ENCODE data around the gene CISD3. TPM values are rescaled to one million over a fixed set of nuclear protein-coding genes. Genes with fewer than 3 reads are reported as not detected.

CISD3 gene
- total and polyA plus RNA-seq, 10 of the 15 experiments (the other 5 are each of a cell fraction or from before 2014, with no cell fraction given) = 2.6 to 38.1 (median 8.1) TPM

- no peak for TF ChIP-seq KAT2A (conservative IDR thresholded peaks at IDR 0.05; ENCODE audit: control insufficient read depth, low read depth, low read length)
- peak; percentile 46 for TF ChIP-seq CUX1 (IDR thresholded peaks at IDR 0.05; ENCODE audit: insufficient replicate concordance, low read depth, low read length)
- TF ChIP-seq USF1 (IDR thresholded peaks at IDR 0.05; ENCODE audit: borderline replicate concordance, extremely low read length, insufficient read depth, low read depth, low read length) = no peak
- TF ChIP-seq TBL1XR1 (IDR thresholded peaks at IDR 0.05; ENCODE audit: low read depth, low read length) = no peak
- no peak for TF ChIP-seq GATAD2B (conservative IDR thresholded peaks at IDR 0.05; ENCODE audit: low read depth)
- TF ChIP-seq ZZZ3 (IDR thresholded peaks at IDR 0.05; ENCODE audit: control insufficient read depth, insufficient read length, low read depth) = no peak
- TF ChIP-seq JUND (IDR thresholded peaks at IDR 0.05; ENCODE audit: low read depth, low read length) = no peak
- TF ChIP-seq HDAC6 (IDR thresholded peaks at IDR 0.05; ENCODE audit: unreplicated experiment) = peak; percentile 11
- peak; percentile 58; the same call in 1 of the 2 replicates for TF ChIP-seq CREM (IDR thresholded peaks at IDR 0.05; ENCODE audit: low read depth)
- no peak for TF ChIP-seq NFYB (IDR thresholded peaks at IDR 0.05; ENCODE audit: insufficient read depth, low read depth, low read length)
- TF ChIP-seq REST (IDR thresholded peaks at IDR 0.05; ENCODE audit: low read depth, low read length) = 0 out of 2 replicates have a peak, but pooled peaks have one; percentile 10
- TF ChIP-seq, protein P1, sequence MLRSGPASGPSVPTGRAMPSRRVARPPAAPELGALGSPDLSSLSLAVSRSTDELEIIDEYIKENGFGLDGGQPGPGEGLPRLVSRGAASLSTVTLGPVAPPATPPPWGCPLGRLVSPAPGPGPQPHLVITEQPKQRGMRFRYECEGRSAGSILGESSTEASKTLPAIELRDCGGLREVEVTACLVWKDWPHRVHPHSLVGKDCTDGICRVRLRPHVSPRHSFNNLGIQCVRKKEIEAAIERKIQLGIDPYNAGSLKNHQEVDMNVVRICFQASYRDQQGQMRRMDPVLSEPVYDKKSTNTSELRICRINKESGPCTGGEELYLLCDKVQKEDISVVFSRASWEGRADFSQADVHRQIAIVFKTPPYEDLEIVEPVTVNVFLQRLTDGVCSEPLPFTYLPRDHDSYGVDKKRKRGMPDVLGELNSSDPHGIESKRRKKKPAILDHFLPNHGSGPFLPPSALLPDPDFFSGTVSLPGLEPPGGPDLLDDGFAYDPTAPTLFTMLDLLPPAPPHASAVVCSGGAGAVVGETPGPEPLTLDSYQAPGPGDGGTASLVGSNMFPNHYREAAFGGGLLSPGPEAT (IDR thresholded peaks at IDR 0.05; ENCODE audit: low read depth) = peak; percentile 18; the same call in 1 of the 2 replicates
- peak; percentile 52; the same call in 1 of the 2 replicates for TF ChIP-seq PAX5 (IDR thresholded peaks at IDR 0.05; ENCODE audit: borderline replicate concordance, low read depth, low read length)
- no peak for TF ChIP-seq CBX5 (IDR thresholded peaks at IDR 0.05; ENCODE audit: low read depth)
- TF ChIP-seq, protein P2, sequence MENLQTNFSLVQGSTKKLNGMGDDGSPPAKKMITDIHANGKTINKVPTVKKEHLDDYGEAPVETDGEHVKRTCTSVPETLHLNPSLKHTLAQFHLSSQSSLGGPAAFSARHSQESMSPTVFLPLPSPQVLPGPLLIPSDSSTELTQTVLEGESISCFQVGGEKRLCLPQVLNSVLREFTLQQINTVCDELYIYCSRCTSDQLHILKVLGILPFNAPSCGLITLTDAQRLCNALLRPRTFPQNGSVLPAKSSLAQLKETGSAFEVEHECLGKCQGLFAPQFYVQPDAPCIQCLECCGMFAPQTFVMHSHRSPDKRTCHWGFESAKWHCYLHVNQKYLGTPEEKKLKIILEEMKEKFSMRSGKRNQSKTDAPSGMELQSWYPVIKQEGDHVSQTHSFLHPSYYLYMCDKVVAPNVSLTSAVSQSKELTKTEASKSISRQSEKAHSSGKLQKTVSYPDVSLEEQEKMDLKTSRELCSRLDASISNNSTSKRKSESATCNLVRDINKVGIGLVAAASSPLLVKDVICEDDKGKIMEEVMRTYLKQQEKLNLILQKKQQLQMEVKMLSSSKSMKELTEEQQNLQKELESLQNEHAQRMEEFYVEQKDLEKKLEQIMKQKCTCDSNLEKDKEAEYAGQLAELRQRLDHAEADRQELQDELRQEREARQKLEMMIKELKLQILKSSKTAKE (IDR thresholded peaks at IDR 0.05; ENCODE audit: low read depth, poor library complexity, severe bottlenecking) = peak; percentile 22
These were observed 28.5 kb upstream of the CISD3 start (continued) for GRCh38 chr17:38701504-38702165.

Measured in GM12878 (cell line).